BJ (cell line): Measurements from ENCODE around the gene PROM1. TPM values are rescaled to one million over a fixed set of nuclear protein-coding genes. Genes with fewer than 3 reads are reported as not detected.

Source experiments
- CTCF ChIA-PET: fragments of 350-600 bp; formaldehyde crosslinking; extraction: SDS; loops from one replicate; lab custom pipeline; 2021; ENCODE audit warnings: antibody characterized with exemption, inconsistent platforms; lab: Yijun Ruan, JAX
- POLR2A ChIA-PET: fragments of 300-600 bp; sonication (Branson Sonifier 250); formaldehyde crosslinking; extraction: SDS; loops from one replicate; lab custom pipeline; 2021; ENCODE audit warnings: antibody characterized with exemption; lab: Charles Lee
- DNase-seq: peaks from one replicate; pipeline ENCODE4 v3.0.0-alpha.2; 2011; ENCODE audit warnings: low read depth
- H3K27me3 ChIP-seq: 2 replicates; pipeline ENCODE4 v1.6.0; 2011; ENCODE audit warnings: low read length; ENCODE audit not compliant: control insufficient read depth, insufficient read depth
- H3K36me3 ChIP-seq: 2 replicates; pipeline ENCODE4 v1.5.1; 2011; ENCODE audit warnings: low read length; ENCODE audit not compliant: control insufficient read depth, insufficient read depth
- H3K4me3 ChIP-seq: 2 replicates; pipeline ENCODE4 v1.5.1; 2011; ENCODE audit warnings: low read depth, mild to moderate bottlenecking, control low read depth, low read length
- polyA plus RNA-seq: library from polyadenylated mRNA; depleted of rRNA; stranded (reverse); fragments of >200 nt; gene quantifications from 2 replicates; pipeline ENCODE4 v1.2.3, GENCODE V29; 2011
- TF ChIP-seq, protein P1 (sequence below): IDR thresholded peaks from 2 replicates; pipeline ENCODE4 v1.5.1; 2011; ENCODE audit warnings: low read depth, mild to moderate bottlenecking, control low read depth, inconsistent platforms, low read length, moderate library complexity; ENCODE audit not compliant: insufficient read depth

The PROM1 gene
- polyA plus RNA-seq, 1 experiment = not detected

DNA sequence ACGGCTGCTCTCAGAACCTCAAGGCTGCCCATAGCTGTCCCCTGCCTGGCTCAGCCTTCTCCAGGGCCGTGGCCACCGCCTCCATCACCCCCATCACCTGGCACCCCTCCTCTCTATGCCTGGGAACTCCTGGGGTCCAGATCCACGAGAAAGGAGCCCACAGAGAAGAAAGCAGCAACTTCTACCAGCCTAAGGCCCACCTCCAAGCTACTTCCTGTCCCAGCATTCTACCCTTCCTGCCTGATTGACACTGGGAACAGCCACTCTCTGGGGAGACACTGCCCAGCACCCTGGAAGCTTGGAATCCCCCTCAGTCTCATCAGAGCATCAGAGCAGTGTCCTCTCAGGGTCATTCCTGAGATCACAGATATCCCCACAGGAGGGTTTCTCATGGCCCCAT lies 36.9 kb upstream of the PROM1 start:
- Histone ChIP-seq H3K36me3 (no peaks in the 10 kb centered on the region), H3K27me3 (peaks cover 5% of the 10 kb centered on the region), H3K4me3 (no peak overlapping the region)
- ChIA-PET POLR2A (no interaction called here), CTCF (no interaction called here)
- TF ChIP-seq, protein P1, sequence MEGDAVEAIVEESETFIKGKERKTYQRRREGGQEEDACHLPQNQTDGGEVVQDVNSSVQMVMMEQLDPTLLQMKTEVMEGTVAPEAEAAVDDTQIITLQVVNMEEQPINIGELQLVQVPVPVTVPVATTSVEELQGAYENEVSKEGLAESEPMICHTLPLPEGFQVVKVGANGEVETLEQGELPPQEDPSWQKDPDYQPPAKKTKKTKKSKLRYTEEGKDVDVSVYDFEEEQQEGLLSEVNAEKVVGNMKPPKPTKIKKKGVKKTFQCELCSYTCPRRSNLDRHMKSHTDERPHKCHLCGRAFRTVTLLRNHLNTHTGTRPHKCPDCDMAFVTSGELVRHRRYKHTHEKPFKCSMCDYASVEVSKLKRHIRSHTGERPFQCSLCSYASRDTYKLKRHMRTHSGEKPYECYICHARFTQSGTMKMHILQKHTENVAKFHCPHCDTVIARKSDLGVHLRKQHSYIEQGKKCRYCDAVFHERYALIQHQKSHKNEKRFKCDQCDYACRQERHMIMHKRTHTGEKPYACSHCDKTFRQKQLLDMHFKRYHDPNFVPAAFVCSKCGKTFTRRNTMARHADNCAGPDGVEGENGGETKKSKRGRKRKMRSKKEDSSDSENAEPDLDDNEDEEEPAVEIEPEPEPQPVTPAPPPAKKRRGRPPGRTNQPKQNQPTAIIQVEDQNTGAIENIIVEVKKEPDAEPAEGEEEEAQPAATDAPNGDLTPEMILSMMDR = no peak
- DNase-seq = no peak

- ChIA-PET CTCF (no interaction called here), POLR2A (no interaction called here)
- H3K36me3 ChIP-seq = no peaks in the 10 kb centered on the region
- no peak for DNase-seq
- H3K27me3 ChIP-seq = peaks cover 5% of the 10 kb centered on the region; the same call in 1 of the 2 replicates
- H3K4me3 ChIP-seq = no peak overlapping the region
- TF ChIP-seq, protein P1 = no peak
These were observed 36.2 kb upstream of the PROM1 start for GRCh38 chr4:16119981-16120380.

GRCh38 chr4:16118090-16118489 lies 34.3 kb upstream of the PROM1 start:
- TF ChIP-seq, protein P1 = no peak
- no peaks in the 10 kb centered on the region for H3K36me3 ChIP-seq
- no peak overlapping the region for H3K4me3 ChIP-seq
- CTCF ChIA-PET = interaction anchor here (0.9 to 1.5 kb wide), 2 partner anchors 12 to 14 kb away, joined by 3 read pairs; no protein-coding TSS in a partner anchor
- POLR2A ChIA-PET = no interaction called here
- H3K27me3 ChIP-seq = peaks cover 4% of the 10 kb centered on the region; the same call in 1 of the 2 replicates
- no peak for DNase-seq

- no peak for DNase-seq
- H3K36me3 ChIP-seq = no peaks in the 10 kb centered on the region
- no peak overlapping the region for H3K4me3 ChIP-seq
- TF ChIP-seq, protein P1 = no peak
- 0 out of 2 replicates have a peak, but pooled peaks cover 2% of the 10 kb centered on the region for H3K27me3 ChIP-seq
- ChIA-PET CTCF (interaction anchor here (1.5 kb wide), 1 partner anchor 13 kb away, joined by 3 read pairs; no protein-coding TSS in a partner anchor), POLR2A (no interaction called here)
These were observed 33.3 kb upstream of the PROM1 start for GRCh38 chr4:16117164-16117563.

DNA sequence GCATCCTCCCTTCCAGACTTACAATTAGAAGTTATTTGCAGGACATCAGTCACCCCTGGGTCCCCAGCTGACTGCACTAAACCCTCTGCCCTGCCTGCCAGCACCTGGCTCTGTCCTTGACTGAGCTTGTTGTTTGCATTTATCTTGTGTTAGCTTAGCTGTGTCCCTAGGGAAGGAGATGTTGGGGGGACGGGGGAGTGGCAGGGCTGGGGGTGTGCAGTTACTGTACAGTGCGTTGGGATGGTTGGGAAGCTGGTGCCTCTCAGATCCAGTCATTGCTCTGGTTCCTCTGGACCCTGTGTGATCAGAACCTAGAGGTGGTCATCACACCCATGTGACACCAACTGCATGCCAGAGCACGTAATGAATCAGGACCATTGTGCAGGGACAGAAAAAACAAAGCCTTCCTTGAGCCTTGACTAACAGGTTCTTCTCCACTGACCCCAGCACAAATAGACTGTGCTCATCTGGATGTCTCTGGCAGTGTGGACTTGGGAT lies 32.7 kb upstream of the PROM1 start:
- 0 out of 2 replicates have a peak, but pooled peaks cover 2% of the 10 kb centered on the region for H3K27me3 ChIP-seq
- H3K4me3 ChIP-seq = no peak overlapping the region
- no peaks in the 10 kb centered on the region for H3K36me3 ChIP-seq
- DNase-seq = no peak
- CTCF ChIA-PET = no interaction called here
- POLR2A ChIA-PET = no interaction called here
- TF ChIP-seq, protein P1 = no peak
